CD4-positive, alpha-beta T cell treated with Interleukin-21 for 1 hour (primary cell): Measurements from ENCODE around the gene MED13L.
"Not testable (repeated sequence)": the region's sequence is repeated elsewhere in the genome, so short reads cannot be mapped to it uniquely, and the experiment has no call there.

ENCODE experiments used
- DNase-seq: peaks from one replicate; pipeline ENCODE4 v3.0.0-alpha.2; 2020

The MED13L gene

DNA sequence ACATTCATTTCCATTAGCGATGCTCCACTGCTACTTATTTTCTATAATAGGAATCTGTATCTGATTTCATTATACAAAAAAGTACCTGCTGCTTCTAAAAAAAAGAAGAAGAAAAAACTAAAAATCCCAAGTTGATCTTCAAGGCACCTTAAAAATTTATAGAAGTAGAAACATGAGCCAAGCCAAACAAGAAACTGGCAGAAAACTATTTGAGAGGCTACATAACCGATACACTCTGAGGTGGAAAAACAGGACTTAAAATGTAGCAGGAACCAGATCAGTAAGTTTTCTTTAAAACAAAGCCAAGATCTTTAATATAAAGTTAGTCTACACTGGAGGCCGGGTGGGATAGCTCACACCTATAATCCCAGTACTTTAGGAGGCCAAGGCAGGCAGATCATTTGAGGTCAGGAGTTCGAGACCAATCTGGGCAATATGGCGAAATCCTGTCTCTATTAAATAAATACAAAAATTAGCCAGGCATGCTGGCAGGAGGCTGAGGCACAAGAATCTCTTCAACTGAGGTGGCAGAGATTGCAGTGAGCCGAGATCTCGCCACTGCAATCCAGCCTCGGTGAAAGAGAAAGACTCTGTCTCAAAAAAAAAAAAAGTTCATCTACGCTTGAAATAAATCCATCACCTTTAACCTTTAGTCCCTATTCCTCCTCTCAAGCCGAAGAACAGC is 278.6 kb downstream of the MED13L start:
- DNase-seq: no peak

DNA sequence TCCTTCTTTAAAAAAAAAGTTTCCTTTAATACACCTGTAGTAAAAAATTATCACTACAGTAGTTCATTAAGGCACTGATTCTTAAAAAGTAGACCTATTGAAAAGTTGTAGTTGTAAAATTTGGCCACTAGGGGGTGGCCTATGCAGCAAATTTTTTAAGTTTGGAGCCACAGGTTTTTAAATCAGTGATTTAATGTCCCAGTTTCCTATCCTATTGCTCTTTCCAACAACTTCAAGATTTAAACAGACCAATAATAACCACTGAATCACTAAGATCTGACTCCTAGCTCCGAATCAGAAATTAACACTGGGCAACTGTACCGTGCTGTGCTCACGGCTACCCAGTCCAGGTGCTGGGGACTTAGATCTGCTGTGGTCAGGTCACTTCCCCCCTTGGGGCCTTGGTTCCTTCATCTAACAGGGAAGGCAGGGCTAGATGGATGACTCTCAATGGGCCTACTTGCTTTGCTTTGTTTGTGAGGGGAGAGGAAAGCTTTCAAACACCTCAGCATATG is 279.3 kb downstream of the MED13L start:
- peak; percentile 48 for DNase-seq

DNA sequence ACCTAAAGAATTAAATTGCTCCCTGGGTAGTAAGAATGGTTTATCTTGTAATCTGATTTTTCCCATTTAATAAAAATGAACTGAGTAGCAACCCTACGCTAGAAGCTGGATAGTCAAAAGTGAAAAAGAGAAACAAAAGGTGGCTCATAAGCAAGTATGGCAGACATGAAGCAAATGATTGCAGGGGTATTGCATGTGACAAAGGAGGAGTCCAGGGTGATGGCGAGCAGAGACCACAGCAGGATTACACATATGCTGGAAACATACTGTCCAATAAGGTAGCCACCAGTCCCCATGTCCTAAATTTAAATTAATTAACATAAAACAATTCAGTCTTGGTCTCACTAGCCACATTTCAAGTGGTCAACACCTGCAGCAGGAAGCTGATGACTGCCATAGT is 283.8 kb downstream of the MED13L start:
- no peak for DNase-seq

DNA sequence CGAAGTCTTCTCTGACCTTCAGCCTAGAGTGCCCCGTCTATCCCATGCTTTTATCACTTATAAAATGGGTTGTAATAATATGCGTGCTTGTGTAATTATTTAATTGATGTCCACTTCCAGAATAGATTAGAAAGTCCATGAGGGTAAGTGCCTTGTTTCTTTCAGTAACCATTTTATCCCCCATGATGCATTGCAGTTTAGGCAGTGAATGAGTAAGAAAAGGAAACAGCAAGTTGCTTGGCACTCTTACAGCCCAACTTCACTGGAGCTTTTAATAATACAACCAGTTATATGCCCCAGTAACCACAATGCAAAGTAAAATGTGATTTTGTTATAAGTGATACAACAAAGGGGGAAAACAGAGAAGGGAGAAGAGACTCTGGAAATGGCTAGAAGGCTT is 287.3 kb downstream of the MED13L start:
- no peak for DNase-seq

DNA sequence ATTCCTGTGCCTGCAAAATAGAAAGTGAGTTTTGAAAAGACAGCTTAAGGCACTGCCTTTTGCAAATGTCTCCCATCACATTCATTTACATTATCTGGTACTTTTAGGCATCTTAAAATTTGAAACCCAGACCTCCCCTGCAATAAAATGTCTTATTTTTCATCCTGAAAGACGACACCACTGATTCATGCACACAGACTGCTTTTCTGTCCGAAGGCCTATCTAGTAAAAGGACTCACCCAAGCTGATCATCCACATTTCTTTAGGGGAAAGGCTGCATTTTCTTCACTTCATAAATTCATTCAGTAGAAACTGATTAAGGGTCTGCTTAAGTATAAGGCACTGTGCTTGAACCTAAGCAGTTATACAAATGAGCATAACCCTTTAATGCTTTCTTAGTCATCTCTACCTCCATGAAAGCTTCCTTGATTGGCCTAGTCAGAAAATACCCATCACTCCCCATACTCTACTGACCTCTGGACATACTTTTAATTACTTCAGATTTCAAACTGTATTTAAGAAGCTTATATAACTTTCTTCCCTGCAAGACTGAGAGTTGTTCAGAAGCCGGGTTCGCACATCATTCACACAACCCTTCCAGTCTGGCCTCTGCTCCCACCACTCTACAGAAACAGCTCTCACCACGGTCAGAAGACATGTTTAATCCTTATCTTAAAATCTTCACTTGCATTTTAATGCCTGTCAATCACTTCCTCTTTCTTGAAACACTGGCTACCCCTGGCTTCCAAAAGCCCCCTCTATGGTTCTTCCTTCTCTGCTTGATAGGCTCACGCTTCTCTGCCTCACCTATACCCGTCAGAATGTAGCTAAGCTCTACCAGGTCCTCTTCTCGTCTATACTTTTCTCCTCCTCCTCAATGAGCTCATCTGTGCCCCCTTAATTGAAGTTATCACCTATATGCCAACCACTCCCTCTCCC is 288.6 kb downstream of the MED13L start:
- no peak for DNase-seq

DNA sequence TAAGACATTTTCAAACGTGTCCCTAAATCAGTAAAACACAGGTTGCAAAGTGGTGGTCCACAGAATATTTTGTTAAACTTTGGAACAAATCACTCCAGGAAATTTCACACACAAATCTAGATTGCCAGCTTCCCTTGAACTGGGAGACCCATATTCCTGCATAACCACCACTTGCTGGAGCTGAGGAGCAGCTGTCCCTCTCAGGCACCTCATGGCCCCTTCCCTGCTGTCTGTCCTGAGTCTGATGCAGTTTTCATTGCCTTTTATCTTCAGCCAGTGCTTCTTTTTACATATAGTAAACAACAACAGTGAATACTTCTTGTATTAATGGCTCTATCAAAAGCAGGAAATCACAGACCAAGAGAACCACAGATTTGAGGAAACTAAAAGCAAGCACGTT is 289.3 kb downstream of the MED13L start:
- DNase-seq: no peak

DNA sequence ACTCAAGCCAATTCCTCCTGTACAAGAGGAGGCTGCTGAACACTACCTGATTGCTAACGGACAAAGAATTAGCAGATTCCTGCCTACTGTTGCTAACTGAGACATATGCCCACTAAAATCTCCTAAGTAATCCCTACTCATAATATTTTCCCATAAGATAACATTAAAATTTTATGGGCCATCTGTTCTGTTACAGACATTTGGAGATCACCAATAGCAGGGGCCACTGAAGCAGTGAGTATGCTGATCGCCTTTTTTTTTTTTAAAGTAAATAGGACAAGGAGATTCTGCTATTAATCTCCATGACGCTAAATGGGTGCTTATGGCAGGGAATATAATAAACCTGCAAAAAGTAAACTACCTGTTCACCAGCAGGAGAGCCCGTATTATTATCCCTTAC is 292.9 kb downstream of the MED13L start:
- DNase-seq: no peak

DNA sequence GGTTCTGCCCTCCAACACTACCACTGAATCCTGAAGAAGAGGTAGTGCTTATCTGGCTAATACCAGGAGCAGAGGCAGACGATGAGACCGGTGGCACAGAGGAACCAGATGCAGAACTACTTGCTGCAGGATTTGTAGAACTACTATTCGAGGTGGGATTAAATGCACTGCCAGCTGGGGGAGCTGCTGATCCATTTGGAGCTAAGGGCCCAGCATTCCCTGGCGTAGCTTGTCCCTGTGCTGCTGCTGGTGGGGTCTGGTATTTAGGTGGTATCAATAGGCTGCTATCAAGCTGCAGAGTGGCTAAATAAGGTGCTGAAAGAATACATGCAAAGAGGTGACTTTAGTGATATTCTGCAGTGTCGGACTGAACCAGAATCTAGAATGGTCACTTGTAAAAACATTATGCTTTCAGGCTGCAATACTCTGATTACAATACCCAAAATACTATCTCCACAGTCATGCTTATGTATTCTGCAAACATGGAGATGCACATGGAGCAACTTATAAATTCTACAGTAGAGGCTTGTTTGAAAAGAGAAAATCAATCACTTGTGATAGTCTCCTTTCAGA is 294.2 kb downstream of the MED13L start:
- no peak for DNase-seq

DNA sequence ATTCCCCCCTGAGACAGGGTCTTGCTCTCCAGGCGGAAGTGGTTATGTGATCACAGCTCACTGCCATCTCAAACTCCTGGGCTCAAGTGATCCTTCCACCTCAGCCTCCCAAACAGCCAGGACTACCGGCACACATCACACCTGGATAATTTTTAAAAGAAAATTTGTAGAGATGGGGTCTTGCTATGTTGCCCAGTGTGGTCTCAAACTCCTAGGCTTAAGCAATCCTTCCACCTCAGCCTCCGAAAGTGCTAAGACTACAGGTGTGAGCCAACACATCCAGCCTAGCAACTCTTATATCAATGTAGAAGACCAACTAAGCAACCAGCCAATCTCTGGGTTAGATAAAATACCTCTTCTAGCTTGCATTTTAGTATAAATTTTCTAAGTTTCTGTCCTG is 297.2 kb downstream of the MED13L start:
- DNase-seq: no peak

DNA sequence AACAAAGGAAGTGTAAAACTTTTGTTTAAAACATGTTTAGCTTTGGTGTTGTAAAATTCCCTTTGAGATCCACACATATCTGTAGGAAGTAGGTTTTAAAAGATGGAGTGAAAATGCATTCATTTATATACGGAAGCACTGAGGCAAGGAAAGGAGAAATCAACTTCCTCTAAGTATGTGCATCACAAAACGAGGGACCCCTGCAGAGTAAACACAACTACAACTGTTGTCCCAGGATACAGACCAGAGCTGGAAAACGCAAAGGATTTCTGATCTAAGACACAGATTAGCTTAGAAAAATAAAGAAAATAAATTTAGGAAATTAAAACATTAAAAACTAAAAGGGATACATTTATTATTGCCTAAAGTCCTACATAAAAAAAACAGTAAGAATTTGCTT is 297.6 kb downstream of the MED13L start:
- DNase-seq: no peak

DNA sequence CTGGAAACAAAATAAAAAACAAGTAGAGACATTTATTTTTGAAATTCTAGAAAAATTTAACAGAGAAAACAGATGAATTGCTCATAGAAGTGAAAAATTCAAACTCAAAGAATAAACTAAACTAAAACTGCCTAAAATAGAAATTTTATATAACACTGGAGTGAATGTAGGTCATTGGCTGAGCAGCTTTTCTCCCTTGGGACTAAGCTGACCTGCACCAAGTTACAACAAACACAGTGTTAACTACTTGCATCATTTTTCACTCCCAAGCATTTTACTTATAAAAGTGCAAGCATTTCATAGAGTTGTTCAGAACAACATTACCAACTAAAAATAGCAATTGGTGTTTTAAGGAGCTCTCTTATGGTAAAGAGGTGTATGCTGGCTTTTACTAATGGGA is 298.1 kb downstream of the MED13L start:
- DNase-seq: no peak

DNA sequence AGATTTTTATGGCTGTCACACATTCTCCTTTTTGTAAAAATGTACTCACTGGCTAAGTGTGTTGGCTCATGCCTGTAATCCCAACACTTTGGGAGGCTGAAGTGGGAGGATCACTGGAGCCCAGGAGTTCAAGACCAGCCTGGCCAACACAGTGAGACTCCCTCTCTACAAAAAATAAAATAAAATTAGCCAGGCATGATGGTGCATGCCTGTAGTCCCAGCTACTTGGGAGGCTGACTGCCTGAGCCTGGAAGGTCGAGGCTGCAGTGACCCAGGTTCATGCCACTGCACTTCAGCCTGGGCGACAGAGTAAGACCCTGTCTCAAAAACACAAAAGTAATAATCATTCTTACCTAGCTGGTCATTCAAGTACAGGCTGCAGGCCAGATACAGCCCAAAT is 300.7 kb downstream of the MED13L start:
- DNase-seq: not testable (repeated sequence)

DNA sequence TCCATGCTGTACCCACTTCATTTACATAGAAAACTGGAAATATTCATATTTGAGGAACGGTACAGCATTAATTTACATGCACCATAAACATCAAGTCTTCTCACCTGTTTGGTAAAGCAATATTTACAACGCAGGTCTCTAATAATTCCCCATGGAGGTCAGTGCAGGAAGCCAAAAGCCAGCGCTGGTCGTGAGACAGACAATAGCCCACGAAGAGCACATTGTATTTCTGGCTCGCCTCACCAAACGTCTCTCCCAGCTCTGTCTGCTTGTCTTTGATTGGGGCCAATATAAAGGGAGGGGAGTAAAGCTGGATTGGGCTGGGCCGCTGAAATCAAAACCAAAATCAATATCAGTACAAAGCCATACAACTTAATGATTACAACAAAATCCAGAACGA is 302.1 kb downstream of the MED13L start:
- DNase-seq: no peak

DNA sequence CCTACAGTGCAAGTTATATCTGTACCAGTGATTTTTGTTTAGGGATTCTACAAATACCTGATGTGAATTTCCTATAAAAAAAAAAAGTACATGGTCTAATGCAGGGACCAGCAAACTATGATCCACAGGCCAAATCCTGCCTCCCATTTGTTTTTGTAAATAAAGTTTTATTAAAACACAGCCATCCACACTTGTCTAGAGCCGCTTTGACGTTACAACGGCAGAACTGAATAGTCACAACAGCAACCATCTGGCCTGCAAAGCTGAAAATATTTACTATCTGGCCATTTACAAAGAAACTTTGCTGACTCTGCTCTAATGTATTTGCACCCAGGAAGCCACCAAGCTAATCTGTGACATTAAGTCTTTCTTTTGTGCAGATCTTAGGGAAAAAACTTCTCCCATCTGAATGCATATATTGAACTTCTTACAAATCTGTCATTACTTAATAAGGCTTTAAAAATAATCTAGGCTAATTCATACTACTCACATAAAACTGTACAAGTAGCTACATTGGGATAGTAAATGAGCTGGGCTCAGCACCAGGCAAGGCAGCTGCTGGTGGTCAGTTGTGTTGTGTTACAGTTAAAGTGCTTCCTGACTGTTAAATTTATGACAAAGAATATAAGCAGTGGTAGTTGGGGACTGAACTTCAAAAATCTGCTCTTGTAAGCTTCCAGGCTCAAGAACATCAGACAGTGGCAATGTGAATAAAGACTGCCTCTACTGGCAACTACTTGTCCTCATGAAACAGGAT is 303.3 kb downstream of the MED13L start:
- DNase-seq: no peak

DNA sequence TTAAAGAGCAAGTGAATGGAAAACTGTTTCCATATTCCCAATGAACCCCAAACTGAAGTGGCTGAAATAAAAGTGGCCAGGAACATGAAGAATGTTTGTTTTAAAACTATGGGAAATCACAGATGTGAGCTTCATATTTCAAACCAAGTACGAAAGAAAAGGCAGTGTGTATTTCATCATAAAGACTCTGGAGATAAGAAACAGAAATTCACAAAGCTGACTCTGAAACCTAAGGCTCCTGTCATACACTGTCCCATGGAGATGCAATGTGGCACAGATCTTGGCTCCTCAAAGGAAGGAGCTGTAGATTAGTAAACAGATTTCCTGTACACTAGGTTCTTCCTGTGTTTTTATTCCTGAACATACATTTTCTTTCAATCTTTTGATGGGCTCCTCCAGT is 304.4 kb downstream of the MED13L start:
- DNase-seq: no peak

DNA sequence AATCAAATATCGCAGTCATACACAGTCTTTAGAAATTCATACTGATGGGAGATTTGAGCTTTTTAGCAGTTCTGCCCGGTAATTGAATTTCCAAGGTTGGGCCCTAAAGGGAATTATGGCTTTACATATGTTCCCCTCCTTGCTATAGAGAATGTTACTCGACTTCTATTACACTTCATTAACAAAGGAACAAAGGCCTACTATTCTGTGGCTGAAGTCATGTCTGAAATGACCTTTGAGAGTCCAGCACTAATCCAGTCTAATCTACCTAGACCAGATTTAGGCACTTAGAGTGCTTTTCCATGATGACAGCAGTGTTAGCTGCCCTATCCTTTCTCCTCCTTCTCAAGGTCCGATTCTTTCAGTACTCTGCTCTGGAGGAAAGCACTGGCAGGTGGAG is 305.3 kb downstream of the MED13L start:
- no peak for DNase-seq

DNA sequence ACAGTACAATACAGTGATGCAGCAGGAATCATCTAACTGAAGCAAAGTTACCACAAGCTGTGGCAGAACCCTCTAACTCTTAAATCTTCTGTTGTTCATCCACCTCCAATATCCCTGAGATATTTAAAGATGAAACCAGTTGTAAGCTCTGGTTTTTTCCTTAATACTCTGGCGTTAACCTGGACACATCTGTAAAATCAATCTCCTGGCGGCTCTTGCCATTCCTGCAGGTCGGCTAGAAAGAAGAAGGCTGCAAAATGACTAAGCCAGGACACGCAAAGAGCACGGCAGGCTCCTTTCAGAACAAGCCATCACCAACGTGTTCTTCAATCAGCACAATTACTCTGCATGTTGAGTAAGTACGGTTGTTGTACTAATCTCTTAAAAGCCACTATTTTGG is 309.3 kb downstream of the MED13L start:
- DNase-seq: no peak

DNA sequence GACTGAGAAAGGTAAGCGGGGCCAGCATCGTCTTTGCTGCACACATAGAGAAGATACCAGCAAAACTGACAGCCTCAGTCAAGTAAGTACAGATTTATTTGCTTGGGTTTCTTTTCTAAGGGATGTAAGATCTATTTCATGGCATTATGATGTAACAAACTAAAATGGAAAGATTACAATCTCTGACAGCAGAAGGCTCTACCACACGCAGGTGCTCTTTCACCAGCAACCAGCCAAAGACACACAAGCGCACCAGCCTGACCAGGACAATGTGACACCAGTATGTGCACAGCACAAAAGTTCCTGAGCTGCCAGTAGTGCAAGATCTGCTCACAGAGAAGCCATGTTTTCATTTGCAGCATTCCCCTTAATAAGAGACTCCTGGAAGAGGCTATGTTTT is 311.1 kb downstream of the MED13L start:
- DNase-seq: no peak

DNA sequence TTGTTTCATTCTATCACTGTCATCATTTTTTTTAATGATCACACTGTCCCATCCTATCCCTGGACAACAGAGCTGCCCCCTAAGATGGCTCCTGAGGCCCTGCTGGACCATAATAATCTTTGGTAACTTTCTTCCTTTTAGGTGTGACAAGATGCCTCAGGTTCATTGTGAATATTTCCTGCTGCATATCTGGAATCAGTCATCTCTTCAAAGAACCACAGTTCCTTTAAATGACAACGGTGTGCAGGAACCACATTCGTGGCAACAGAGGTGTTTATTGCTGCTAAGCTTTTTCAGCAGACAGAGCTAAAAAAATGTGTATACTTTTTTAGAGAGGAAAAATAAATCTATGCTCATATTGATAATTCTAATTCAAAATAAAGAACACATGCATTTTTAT is 312.9 kb downstream of the MED13L start:
- no peak for DNase-seq

DNA sequence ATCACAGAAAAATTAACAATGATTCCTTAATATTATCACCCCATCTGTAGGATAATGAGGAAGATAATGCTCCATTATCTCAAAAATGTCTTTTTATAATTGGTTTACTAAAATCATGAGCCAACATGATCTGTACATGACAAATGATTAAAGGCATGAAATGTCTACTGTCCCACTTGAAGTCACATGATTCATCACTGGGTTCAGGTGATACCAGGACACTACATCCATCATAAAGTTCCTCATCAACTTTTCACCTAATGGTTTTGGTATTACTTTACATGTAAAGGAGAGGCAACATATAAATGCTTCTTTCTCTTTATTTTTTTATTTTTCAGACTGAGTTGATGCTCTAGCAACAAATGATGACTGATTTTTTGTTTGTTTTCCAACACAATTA is 313.3 kb downstream of the MED13L start:
- no peak for DNase-seq

DNA sequence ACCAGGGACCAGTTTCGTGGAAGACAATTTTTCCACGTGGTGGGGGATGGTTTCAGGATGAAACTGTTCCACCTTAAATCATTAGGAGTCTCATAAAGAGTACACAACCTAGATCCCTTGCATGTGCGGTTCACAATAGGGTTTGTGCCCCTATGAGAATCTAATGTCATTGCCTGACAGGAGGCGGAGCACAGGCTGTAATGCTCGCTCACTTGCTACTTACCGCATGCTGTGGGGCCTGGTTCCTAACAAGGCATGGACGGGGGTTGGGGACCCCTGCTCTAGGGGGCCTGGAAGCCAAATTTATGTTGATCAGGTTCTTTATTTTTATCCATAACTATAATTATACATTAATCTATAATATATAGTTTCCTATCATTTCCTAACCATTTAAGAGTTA is 315.3 kb downstream of the MED13L start:
- DNase-seq: no peak

DNA sequence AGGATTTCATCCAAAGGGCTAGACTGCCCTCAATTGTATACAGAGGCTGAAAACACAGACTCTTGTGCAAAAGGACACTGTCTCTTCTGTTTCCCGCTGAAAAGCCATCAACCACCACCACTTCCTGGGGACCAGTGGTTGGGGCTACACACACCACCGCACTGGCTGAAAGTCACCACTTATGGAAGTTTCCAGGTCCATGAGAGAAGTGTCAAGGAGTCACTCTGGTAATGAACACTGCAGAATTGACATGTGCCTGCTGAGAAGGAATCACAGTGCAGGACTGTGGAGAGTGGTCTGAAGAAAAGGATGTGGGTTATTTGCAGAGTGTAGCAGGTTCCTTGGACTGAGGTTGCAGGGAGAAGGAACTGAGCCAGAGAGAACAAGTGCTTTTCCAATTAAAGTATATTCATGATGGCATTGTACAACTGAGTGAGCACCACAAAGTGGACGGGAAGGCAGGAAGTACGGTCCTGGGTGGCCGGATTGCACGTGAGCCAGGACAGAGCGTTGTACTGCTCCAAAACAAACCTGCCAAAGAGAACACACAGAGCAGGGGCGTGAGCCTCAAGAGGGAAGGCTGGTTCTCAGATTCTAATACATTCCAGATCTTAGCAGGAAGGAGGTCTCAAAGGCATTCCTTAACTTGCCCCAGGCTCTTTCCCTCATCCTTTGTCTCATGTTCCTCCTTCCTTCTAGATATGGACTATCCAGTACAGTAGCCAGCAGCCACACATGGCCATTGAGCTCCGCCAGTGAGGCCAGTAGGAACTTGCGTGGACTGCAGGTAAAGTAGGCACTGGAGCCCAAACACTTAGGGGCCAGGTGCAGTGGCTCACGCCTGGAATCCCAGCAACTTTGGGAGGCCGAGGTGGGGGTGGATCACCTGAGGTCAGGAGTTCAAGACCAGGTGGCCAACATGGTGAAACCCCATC is 316.4 kb downstream of the MED13L start:
- no peak for DNase-seq
